Trophoblast cell (in vitro differentiated cells and primary cell): ENCODE data around the gene WRAP73.

Experiments
- DNase-seq, 2 donors: peaks; one replicate each; pipeline ENCODE4 v3.0.0-alpha.2; 2016
- H2AFZ ChIP-seq: 2 replicates; pipeline ENCODE4 v1.6.1; 2013; ENCODE audit warnings: low read length, moderate library complexity, mild to moderate bottlenecking; ENCODE audit not compliant: insufficient read depth, poor library complexity
- H2AK5ac ChIP-seq: 2 replicates; pipeline ENCODE4 v1.6.1; 2013; ENCODE audit warnings: mild to moderate bottlenecking, low read length
- H2BK120ac ChIP-seq: 2 replicates; pipeline ENCODE4 v1.6.1; 2013; ENCODE audit warnings: low read length, mild to moderate bottlenecking, moderate library complexity; ENCODE audit not compliant: insufficient read depth, poor library complexity
- H2BK12ac ChIP-seq: 2 replicates; pipeline ENCODE4 v1.6.1; 2013; ENCODE audit warnings: mild to moderate bottlenecking, low read length, moderate library complexity
- H2BK5ac ChIP-seq: 2 replicates; pipeline ENCODE4 v1.6.1; 2013; ENCODE audit warnings: low read length, low read depth, moderate library complexity, mild to moderate bottlenecking; ENCODE audit not compliant: poor library complexity
- H3K14ac ChIP-seq: 2 replicates; pipeline ENCODE4 v1.6.1; 2013; ENCODE audit warnings: mild to moderate bottlenecking, low read length
- H3K18ac ChIP-seq: 2 replicates; pipeline ENCODE4 v1.6.1; 2013; ENCODE audit warnings: mild to moderate bottlenecking, low read length
- H3K23ac ChIP-seq: 2 replicates; pipeline ENCODE4 v1.6.1; 2013; ENCODE audit warnings: low read length
- H3K27ac ChIP-seq: 2 replicates; pipeline ENCODE4 v1.5.1; 2013; ENCODE audit warnings: low read depth, mild to moderate bottlenecking, inconsistent platforms, low read length, moderate library complexity
- H3K27me3 ChIP-seq: 2 replicates; pipeline ENCODE4 v1.6.1; 2013; ENCODE audit warnings: inconsistent platforms, mild to moderate bottlenecking, low read length, moderate library complexity; ENCODE audit not compliant: insufficient read depth
- H3K36me3 ChIP-seq, 2 experiments: 1 replicate in 1 of 2; 2 replicates in 1 of 2; pipeline ENCODE4 v1.6.1; 2013; ENCODE audit warnings: low read length in 2 of 2, mild to moderate bottlenecking in 2 of 2, moderate library complexity in 1 of 2; ENCODE audit not compliant: insufficient read depth in 2 of 2, control insufficient read depth in 1 of 2
- H3K4ac ChIP-seq: 2 replicates; pipeline ENCODE4 v1.6.1; 2013; ENCODE audit warnings: low read depth, mild to moderate bottlenecking, low read length, moderate library complexity
- H3K4me1 ChIP-seq, 2 experiments: 1 replicate in 1 of 2; 2 replicates in 1 of 2; pipeline ENCODE4 v1.6.1; 2013; ENCODE audit warnings: low read length in 2 of 2, mild to moderate bottlenecking in 2 of 2, moderate library complexity in 1 of 2; ENCODE audit not compliant: insufficient read depth in 2 of 2, control insufficient read depth in 1 of 2
- H3K4me2 ChIP-seq: 2 replicates; pipeline ENCODE4 v1.6.1; 2013; ENCODE audit warnings: inconsistent platforms, mild to moderate bottlenecking, low read length, moderate library complexity
- H3K4me3 ChIP-seq: 2 replicates; pipeline ENCODE4 v1.5.1; 2013; ENCODE audit warnings: mild to moderate bottlenecking, low read depth, low read length, inconsistent platforms
- H3K79me1 ChIP-seq: one replicate; pipeline ENCODE4 v1.6.1; 2013; ENCODE audit warnings: low read length
- H3K79me2 ChIP-seq: 2 replicates; pipeline ENCODE4 v1.6.1; 2013; ENCODE audit warnings: low read length, mild to moderate bottlenecking; ENCODE audit not compliant: control insufficient read depth, insufficient read depth, poor library complexity
- H3K9ac ChIP-seq: 2 replicates; pipeline ENCODE4 v1.6.1; 2013; ENCODE audit warnings: mild to moderate bottlenecking, low read length
- H3K9me3 ChIP-seq: 2 replicates; pipeline ENCODE4 v1.6.1; 2013; ENCODE audit warnings: low read depth, mild to moderate bottlenecking, control low read depth, inconsistent platforms, low read length; ENCODE audit not compliant: insufficient read depth
- H4K12ac ChIP-seq: 2 replicates; pipeline ENCODE4 v1.6.1; 2013; ENCODE audit warnings: low read depth, mild to moderate bottlenecking, low read length, moderate library complexity
- H4K8ac ChIP-seq: 2 replicates; pipeline ENCODE4 v1.6.1; 2013; ENCODE audit warnings: low read depth, mild to moderate bottlenecking, low read length, moderate library complexity
- H4K91ac ChIP-seq: one replicate; pipeline ENCODE4 v1.6.1; 2013; ENCODE audit warnings: low read depth, mild to moderate bottlenecking, low read length, moderate library complexity
- WGBS: extraction: QIAGEN DNeasy Blood & Tissue Kit; methylation state at CpG from one replicate; pipeline ENCODE4 v1.1.7; 2013; ENCODE audit warnings: missing lambda C conversion rate; ENCODE audit not compliant: insufficient read length, insufficient coverage; ENCODE audit errors: extremely low coverage; 5-methylcytosine and 5-hydroxymethylcytosine counted together

The WRAP73 gene

GRCh38 chr1:3630161-3630611, 19.7 kb downstream of the WRAP73 start:
- Histone ChIP-seq H3K23ac (no peak overlapping the region), H4K91ac (no peak overlapping the region), H3K27ac (no peak overlapping the region), H3K36me3 (peaks cover 55 to 72% of the 10 kb centered on the region in 2 experiments), H2BK120ac (no peak overlapping the region), H2AK5ac (no peak overlapping the region), H3K79me2 (peaks cover 2% of the 10 kb centered on the region), H3K9ac (no peak overlapping the region), H2BK5ac (no peak overlapping the region), H3K4me3 (no peak overlapping the region), H2BK12ac (no peak overlapping the region), H3K27me3 (no peaks in the 10 kb centered on the region), H3K9me3 (no peaks in the 10 kb centered on the region), H3K4ac (no peak overlapping the region), H3K4me1 (peaks cover 5% of the 10 kb centered on the region in 2 experiments), H4K8ac (no peak overlapping the region), H3K14ac (no peak overlapping the region), H3K79me1 (no peaks in the 10 kb centered on the region), H3K4me2 (no peak overlapping the region), H4K12ac (no peak overlapping the region), H2AFZ (no peak overlapping the region), H3K18ac (no peak overlapping the region)
- no CpG with 5 or more reads among the region's 11 CpGs for WGBS
- no peak for DNase-seq

- no peak overlapping the region for H2AFZ ChIP-seq
- no CpG with 5 or more reads among the region's 16 CpGs for WGBS
These were observed 20.2 kb downstream of the WRAP73 start for GRCh38 chr1:3629561-3630160.

GRCh38 chr1:3628445-3628844, 21.5 kb downstream of the WRAP73 start:
- Histone ChIP-seq H3K4ac (no peak overlapping the region), H3K18ac (no peak overlapping the region), H3K27ac (no peak overlapping the region), H3K4me2 (no peak overlapping the region), H2BK12ac (no peak overlapping the region), H3K9me3 (no peaks in the 10 kb centered on the region), H4K8ac (no peak overlapping the region), H3K23ac (no peak overlapping the region), H3K36me3 (peaks cover 41 to 54% of the 10 kb centered on the region in 2 experiments), H2AK5ac (no peak overlapping the region), H3K4me1 (peaks cover 11 to 12% of the 10 kb centered on the region in 2 experiments), H3K9ac (no peak overlapping the region), H2AFZ (no peak overlapping the region), H3K79me2 (peaks cover 2% of the 10 kb centered on the region), H3K4me3 (no peak overlapping the region), H2BK5ac (no peak overlapping the region), H4K12ac (no peak overlapping the region), H2BK120ac (no peak overlapping the region), H3K14ac (no peak overlapping the region), H3K79me1 (no peaks in the 10 kb centered on the region), H3K27me3 (no peaks in the 10 kb centered on the region), H4K91ac (no peak overlapping the region)
- DNase-seq: no peak
- no CpG with 5 or more reads among the region's 10 CpGs for WGBS

More at GRCh38 chr1:3629561-3630160, 20.2 kb downstream of the WRAP73 start:
- Histone ChIP-seq H3K4ac (no peak overlapping the region), H2BK120ac (no peak overlapping the region), H2AK5ac (no peak overlapping the region), H3K79me1 (no peaks in the 10 kb centered on the region), H3K23ac (no peak overlapping the region), H3K18ac (no peak overlapping the region), H3K4me2 (no peak overlapping the region), H3K14ac (no peak overlapping the region), H2BK12ac (no peak overlapping the region), H3K4me1 (peaks cover 5% of the 10 kb centered on the region in 2 experiments), H3K27me3 (no peaks in the 10 kb centered on the region), H3K9me3 (no peaks in the 10 kb centered on the region), H4K12ac (no peak overlapping the region), H2BK5ac (no peak overlapping the region), H4K91ac (no peak overlapping the region), H3K27ac (no peak overlapping the region), H3K36me3 (peaks cover 50 to 67% of the 10 kb centered on the region in 2 experiments), H4K8ac (no peak overlapping the region), H3K79me2 (peaks cover 2% of the 10 kb centered on the region), H3K9ac (no peak overlapping the region), H3K4me3 (no peak overlapping the region)
- no peak for DNase-seq

- Histone ChIP-seq H3K23ac (no peak overlapping the region), H2BK5ac (no peak overlapping the region), H4K8ac (no peak overlapping the region), H3K9ac (no peak overlapping the region), H3K14ac (no peak overlapping the region), H2BK12ac (no peak overlapping the region), H3K79me1 (no peaks in the 10 kb centered on the region), H2BK120ac (no peak overlapping the region), H3K36me3 (peaks cover 39 to 49% of the 10 kb centered on the region in 2 experiments), H3K4me1 (peaks cover 11 to 13% of the 10 kb centered on the region in 2 experiments), H3K18ac (no peak overlapping the region), H3K27me3 (no peaks in the 10 kb centered on the region), H3K27ac (no peak overlapping the region), H3K4me2 (no peak overlapping the region), H4K91ac (no peak overlapping the region), H2AK5ac (no peak overlapping the region), H3K4me3 (no peak overlapping the region), H3K9me3 (no peaks in the 10 kb centered on the region), H2AFZ (no peak overlapping the region), H3K4ac (no peak overlapping the region), H3K79me2 (peaks cover 2% of the 10 kb centered on the region), H4K12ac (no peak overlapping the region)
- no CpG with 5 or more reads among the region's 26 CpGs for WGBS
- no peak for DNase-seq
These were observed 22.2 kb downstream of the WRAP73 start for GRCh38 chr1:3627515-3628253.
